NCI-H2107 treated with DMSO at 0.1 percent for 48 hours (cell line): Measurements from ENCODE around the gene SCT.

Experiments
- DNase-seq: peaks from one replicate; lab custom pipeline; 2025; ENCODE audit not compliant: unreplicated experiment; lab: John Stamatoyannopoulos, UW

SCT gene

GRCh38 chr11:611001-611996 is 15.7 kb downstream of the SCT start:
- no peak for DNase-seq

- DNase-seq: no peak
These were observed 16.7 kb downstream of the SCT start for GRCh38 chr11:610146-610801.

GRCh38 chr11:609341-609811 is 17.6 kb downstream of the SCT start:
- no peak for DNase-seq

DNA sequence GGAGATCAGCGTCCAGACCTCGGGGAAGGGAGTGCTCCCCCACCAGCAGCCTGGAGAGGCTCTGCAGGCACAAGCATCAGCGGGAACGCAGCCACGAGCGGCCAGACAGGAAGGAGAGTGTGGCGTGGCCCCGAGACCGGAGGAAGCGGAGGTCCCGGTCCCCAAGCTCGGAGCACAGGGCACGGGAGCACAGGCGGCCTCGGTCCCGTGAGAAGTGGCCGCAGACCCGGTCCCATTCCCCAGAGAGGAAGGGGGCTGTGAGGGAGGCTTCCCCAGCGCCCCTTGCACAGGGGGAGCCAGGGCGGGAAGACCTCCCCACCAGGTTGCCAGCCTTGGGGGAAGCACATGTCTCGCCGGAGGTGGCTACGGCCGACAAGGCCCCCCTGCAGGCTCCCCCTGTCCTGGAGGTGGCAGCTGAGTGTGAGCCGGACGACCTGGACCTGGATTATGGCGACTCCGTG is 18.2 kb downstream of the SCT start:
- DNase-seq: no peak

- DNase-seq: no peak
These were observed 18.9 kb downstream of the SCT start for GRCh38 chr11:607971-608659.

GRCh38 chr11:607020-607780 is 19.8 kb downstream of the SCT start:
- DNase-seq: no peak

- no peak for DNase-seq
These were observed 20.7 kb downstream of the SCT start for GRCh38 chr11:606245-606644.

DNA sequence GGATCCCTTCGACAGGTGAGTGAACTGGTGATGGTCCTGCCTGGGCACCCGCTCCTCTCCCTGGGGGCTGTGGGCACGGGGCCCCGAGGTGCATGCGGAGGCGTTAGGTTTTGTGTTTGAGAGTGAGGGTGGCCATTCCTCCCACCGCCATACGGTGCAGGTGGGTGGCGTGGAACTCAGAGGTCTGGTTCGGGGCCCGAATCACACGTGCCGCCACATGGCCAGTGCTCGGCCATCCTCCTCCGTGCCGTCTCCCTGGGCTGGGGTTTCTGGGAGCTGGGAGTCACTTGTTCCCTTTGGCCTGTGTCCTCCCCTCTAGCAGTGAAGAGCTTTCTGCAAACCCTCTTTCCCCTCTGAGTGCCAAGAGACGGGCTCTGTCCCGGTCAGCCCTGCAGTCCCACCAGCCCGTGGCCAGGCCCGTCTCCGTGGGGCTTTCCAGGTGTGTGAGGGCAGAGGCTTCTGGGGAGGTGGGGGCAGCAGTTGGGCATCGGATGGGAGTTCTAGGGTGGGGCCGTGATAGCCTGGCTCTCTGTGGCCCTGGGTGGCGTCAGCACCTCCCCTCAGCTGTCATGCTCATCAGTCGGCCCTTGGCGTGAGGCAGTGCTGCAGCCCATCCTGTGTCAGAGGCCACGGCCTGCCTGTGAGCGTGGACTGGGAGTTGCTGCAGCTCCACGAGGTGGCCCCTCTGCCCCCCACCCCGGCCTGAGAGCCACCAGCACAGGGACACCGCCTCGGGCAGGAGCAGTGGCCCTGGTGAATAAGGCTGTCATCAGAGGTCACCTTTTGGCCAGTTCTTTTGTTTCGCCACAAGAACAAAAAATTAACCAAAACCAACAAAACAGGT is 21.5 kb downstream of the SCT start:
- DNase-seq: no peak

DNA sequence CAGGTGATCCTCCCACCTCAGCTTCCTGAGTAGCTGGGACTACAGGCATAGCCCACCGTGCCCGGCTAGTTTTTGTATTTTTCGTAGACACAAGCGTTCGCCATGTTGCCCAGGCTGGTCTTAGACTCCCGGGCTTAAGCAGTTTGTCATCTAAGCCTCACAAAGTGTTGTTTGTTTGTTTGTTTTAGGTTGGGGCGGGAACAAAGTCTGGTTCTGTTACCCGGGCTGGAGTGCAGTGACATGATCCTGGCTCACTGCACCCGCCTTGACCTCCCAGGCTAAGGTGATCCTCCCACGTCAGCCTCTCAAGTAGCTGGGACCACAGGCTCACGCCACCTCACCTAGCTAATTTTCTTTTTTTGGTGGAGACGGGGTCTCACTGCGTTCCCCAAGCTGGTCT is 23.8 kb downstream of the SCT start:
- no peak for DNase-seq

DNA sequence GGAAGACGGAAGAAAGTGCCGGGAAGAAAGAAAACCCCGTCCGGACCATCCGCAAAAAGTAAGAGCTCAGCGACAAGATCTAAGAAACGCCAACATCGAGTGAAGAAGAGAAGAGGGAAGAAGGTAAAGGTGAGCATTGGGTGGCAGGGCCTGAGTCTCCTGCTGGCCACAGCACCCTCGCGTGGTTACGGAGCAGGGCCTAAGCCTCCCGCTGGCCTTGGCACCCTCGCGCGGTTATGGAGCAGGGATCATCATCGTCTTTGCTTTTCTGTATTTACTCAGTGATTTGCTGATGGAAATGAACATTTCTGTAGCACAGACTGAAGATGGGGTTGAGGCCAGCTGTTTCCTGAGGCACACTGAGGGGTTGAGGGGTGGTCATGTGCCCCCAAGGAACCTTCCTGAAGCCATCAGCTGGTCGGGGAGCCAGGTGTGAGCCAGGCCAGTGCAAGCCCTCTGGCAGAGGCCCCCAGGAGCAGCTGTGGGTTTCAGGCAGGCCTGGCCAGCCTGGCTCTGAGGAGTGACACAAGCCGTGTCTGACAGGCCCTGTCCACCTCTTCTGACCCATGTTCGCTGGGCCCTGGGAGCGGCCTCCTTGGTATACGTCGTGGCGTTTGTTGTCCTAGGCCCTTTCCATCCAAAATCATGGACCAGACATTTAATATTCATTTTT is 25.3 kb downstream of the SCT start:
- no peak for DNase-seq

DNA sequence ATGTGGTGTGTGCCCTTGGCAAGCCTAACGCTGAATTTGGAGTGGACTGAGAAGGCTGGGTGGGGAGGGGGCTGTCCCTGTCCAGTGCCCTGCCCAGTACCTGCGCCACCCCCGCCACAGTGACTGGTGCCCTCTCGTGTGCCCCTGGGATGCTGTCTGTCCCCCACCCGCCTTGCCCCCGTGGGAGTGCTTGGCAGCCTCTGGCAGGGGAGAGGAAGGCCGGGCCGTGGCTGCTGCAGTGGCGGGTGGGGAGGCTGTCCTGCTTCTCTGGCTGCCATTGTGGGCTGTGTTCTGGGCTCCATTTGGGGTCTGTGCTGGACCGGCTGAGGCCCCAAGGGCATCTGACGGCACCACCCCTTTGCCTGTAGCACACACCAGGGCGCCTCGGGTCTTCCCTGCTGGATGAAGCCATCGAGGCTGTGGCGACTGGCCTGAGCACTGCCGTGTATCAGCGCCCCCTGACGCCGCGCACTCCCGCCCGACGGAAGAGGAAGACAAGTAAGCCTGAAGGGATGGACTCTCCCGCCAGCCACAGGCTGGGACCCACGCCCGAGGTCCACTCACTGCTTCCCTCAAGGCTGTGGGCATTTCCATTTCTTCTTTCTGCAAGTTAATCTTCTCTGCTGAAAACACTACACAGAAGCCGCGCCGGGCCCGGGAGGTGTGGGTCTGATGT is 28.8 kb downstream of the SCT start:
- no peak for DNase-seq

DNA sequence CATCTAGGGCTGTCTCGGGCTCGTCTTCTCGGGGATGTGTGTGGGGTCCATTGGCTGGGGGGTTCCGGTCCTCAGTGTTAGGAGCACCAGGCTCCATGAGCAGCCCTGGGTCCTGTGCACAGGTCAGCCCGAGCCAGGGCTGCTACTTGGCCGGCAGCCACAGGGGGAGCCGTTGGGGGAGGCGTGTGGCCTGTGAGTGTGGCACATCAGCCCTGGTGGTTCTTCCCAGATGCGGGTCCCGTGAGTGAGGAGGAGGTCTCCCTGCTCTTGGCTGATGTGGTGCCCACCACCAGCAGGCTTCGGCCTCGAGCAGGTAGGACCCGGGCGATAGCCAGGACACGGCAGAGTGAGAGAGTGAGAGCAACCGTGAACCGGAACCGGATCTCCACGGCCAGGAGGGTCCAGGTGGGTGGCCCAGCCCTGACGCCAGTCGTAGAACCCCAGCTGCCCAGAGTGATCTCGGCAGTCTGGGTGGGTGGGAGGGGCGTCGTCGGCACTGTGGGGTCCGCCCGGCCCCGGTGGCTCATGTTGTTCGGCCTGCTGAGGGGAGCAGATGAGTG is 29.7 kb downstream of the SCT start:
- DNase-seq: no peak

DNA sequence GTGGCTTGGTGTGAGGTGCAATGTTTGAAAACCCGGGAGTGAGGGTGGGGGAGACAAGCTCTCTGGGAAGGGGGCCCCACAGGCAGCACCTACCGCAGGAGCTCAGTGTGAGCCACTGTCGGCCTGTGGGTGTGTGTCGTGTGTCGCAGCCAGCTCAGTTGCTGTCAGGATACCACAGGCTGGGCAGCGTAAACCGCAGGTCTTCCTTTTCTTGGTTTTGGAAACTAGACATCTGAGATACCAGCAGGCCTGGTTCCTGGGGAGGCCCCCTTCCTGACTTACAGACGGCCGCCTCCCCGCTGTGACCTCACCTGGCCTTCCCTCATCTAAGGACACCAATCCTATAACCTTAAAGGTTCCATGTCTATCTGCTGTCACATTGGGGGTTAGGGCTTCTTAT is 30.6 kb downstream of the SCT start:
- DNase-seq: no peak

DNA sequence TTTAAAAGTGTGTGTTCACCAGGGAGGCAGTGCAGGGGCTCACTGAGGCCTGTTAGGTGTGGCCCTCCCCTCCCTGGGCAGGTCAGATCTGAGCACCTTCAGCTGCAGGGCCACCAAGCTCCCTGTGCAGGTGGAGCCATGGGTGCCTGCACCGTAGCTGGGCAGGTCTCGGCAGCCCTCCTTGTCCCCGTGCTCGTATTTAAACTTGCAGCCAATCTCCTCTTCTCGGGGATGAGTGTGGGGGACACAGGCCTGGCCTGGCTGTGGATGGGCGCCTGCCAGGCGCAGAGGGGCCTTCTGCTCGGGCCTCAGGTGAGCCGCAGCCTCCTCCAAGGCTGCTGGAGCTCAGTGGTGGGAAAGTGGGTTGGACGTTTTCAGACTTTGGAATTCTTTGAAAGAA is 31.6 kb downstream of the SCT start:
- no peak for DNase-seq

DNA sequence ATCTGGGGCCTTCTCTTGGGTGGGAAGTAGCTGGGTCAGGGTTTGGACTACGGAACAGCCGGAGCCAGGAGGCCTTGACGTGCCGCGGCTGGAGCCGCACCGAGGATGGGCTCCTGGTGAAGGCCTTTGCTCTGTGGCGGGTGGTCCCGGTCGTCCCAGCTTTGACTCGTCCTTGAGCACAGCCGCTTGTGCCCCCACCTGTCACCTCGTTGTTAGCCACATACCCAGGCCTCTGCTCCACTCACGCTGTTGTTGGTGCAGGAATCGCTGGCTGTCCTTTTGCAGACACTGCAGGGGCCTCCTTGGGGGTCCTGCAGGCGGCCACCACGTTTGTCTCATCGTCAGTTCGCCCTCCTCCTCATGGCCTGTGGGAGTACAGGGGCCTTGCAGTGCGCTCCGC is 33.6 kb downstream of the SCT start:
- no peak for DNase-seq

DNA sequence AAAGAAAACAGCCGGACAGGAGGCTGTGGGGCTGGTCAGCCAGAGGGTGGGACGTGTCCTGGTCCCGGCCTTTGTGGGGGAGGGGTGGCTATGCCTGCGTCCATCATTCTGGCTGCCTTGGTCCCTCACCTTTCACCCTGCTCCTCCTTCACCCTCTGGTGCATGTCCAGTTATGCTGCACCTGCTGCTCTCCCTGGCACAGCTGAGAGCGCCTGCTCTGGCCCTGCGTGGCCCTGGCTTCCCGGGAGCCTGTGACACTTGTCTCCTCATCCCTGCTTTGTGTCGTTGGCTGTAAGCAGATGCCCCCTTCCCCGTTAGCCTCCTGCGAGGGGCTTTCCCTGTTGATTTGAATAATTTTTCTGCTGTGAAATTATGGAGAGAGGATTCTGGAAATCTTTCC is 34.1 kb downstream of the SCT start:
- no peak for DNase-seq

GRCh38 chr11:592501-592900 is 34.5 kb downstream of the SCT start:
- no peak for DNase-seq

- DNase-seq: no peak
These were observed 36.0 kb downstream of the SCT start for GRCh38 chr11:590997-591396.
